GM21576 (cell line): ENCODE results near the gene CFLAR.
"Not testable (repeated sequence)": the region's sequence is repeated elsewhere in the genome, so short reads cannot be mapped to it uniquely, and the experiment has no call there.

Experiments used
- ATAC-seq: cut with Tn5 transposase; IDR thresholded peaks from one replicate; pipeline ENCODE4 v1.9.1; 2021; ENCODE audit warnings: mild to moderate bottlenecking, moderate library complexity; ENCODE audit not compliant: unreplicated experiment

Gene CFLAR

DNA sequence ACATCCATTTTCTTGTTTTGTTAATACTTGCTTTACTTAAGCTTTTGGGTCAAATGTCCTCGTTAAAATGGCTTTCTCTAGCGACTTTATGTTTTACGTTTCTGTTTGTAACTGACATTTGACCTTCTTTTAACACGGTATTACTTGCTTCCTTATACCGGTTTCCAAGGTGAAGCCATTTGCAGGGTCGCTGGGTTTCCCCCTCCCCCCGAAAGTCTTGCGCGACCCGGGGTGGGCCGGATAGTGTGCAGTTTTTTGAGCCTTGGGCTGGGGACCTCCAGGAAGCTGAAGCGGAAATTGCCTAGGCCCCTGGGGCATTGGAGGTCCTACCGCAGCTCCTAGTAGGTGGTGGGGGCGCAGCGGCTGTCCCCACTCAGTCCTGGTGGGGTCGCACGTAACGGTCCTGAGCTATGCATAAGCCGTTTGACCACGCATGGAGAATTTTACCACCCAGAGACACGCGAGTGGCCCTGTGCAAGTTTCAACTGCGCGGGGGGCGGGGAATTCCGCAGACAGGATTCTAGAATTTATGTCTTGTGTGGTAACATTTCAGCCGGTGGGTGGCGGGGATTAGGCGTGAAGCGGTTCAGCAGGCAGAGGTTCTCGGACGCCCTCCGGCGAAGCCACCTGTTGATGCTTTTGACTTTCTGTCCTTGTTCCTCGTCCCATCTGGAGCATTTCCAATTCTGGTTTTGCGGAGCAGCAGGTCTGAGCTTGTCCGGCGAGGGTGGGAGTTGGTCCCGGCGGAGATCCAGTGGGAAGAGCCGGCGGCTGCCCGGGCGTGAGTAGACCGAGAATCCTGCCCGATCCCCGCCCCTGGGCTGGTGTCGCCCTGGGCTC, 2.4 kb downstream of the CFLAR start:
- peak; percentile 44 for ATAC-seq

DNA sequence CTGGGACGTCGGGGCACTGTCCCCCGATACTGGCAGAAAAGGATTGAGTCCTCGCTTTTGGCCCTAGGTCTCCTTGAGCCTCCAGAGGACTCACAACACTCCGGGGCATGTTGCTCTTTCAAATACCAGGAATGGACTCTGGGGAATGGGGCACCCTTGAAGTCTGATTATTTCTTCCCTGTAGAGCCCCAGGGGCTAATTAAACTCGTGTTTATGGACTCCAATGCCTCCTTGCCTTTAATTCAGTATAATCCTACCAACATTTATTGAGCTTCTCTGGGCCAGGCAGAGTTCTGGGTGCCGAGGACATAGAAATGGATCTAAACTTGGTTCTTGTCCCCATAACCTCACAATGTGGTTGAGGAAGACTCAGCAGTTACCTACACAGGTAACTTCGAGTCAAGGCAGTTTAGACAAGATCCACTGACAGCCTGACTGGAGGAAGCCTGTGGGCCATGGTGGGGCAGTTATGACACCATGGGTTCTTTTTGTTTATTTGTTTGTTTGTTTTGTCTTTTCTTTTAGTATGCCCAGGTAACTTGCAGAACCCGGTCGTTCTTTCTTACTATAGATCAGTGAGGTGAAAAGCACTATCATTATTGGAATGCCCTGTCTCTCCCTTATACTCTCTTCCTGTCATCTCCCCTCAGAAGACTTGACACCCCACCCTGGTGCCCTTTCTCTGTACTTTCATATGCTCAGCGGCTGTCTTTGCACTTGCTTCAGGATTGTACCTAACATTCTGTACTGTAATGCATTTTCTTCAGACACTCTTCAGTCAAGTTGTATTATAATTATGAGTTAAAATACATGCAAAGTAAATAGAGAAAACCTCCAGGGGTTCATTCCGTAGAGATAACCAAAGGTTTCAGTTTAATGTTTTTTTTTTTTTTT, 3.2 kb downstream of the CFLAR start:
- no peak for ATAC-seq

DNA sequence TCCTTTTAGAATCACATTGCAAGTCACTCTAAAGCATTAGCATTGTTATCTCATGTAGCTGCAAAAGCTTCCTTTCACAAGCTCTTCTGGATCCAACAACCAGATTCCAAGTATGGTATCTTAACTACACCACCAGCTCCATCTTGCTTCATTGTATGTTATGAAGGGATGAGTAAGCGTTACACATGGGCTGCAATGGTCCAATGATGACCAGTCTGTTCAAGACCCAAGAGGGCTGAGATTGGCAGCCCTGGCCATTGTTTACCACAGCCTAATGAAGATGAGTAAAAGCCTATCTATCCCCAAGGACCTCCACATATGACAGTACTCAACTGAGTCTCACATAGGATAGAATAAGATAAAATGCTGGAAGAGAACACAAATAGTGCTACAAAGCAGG, 6.3 kb downstream of the CFLAR start:
- ATAC-seq, result no peak

DNA sequence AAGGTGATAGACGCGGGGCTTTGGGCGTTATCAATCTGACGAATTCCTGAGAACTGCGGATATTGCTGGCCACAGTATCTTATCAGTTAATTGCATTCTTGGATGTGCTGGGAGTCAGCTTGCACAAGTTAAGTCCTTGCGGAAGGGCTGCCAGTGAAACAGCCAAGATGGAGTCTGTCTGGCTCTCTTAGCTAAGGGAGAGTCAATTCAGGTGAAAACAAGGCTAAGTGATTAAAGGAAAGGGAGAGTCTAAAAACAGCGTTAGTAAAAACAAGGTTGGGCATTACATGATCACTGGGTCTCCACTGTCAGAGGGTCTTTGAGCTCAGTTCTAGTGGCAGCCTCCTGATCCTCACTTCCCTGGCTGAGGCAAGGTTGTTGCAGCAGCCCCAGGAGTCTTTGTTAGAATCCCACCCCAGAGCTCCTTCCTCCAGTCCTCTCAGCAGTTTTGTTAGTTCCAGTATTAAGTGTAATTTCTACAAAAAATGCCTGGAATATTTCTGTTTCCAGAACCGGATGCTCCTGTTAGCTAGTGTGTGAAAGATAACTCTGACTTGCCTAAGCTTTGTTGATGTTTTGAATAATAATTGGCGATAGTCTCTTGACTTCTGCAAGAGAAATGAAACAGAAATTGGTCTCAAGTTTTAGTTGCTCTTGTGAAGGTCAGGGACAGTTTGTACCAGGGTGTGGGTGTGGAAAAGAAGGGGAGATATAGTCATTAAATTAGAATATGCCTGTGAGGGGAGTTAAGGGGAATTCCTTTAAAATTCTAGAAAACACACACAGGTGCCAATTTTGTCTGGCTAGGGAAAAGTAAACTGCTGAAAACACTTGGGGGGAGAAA, 10.6 kb downstream of the CFLAR start:
- peak; percentile 24 for ATAC-seq

DNA sequence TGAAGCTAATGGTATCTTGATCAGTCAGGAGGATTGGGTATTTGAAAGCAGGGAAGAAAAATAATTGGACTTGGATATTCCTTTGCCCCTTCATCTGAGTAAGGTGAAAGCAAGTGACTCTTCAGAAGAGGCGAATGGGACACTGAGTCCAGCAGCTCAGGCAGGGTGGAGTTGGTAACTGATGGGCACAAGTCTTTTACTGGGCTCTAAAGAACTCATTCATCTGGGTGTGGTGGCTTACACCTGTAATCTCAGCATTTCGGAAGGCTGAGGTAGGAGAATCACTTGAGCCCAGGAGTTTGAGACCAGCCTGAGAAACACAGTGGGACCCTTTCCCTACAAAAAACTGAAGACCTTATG, 11.2 kb downstream of the CFLAR start:
- no peak for ATAC-seq

DNA sequence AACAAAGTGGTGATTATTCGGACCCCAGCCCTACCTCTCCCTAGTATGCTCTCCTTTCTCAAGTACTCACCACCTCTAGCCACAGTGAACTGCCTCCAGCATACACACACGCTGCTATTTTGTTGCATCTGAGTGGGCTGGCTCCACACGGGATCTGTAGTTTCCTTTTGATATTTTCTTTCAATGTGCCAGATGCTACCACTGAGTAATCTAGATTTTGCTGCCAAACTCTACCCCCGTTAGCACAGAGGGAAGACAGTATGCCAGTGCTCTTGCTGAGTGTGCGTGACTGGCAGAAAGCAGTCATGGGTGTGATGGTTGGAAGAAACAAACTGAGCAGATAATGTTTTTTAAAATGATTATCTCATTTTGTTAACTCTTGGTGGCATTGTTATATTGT, 11.6 kb downstream of the CFLAR start:
- ATAC-seq, result no peak

DNA sequence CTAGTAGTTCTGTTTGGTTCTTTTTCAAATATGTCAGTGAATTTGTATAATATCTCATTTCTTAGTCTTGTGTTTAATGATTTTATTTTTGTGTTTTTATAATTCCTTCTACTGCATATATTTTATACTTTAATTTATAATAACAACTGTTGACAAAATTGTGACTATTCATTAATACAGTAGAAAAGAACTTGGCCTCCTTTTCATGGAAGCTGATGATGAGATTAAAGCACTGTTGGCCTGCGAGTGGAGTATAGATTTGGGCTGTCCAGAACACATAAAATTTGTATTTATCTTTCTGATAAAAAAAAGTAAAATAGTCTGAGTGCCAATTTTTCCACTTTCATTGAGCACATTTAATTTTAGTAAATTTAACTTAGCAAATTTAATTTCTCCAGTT, 12.1 kb downstream of the CFLAR start:
- no peak for ATAC-seq

DNA sequence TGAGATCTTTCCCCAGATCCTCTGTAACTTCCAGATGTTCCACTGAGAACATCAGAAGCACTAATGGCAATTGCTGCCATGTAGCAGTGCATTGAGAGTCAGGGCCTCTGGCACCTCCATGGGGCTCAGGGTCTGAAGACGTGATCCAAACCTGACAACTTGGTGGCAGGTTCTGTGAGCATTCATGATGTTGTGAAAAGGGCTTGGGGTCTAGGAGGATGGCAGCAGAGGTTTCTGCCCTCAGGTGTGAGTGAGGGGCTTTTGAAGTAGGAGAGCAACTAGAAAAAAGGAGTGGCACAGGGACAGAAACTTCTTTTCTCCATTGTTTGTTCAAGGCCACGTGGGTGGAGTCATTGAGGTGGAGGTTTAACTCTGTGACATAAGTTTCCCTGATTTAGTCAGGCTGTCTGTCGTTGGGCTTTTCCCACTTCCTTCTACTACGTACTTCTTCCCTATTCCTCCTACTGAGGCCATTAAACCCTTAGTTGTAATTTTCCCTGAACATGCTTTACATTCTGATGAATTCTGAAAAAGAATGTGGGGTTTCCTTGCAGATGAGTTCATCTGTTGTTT, 13.1 kb downstream of the CFLAR start:
- ATAC-seq, result no peak

DNA sequence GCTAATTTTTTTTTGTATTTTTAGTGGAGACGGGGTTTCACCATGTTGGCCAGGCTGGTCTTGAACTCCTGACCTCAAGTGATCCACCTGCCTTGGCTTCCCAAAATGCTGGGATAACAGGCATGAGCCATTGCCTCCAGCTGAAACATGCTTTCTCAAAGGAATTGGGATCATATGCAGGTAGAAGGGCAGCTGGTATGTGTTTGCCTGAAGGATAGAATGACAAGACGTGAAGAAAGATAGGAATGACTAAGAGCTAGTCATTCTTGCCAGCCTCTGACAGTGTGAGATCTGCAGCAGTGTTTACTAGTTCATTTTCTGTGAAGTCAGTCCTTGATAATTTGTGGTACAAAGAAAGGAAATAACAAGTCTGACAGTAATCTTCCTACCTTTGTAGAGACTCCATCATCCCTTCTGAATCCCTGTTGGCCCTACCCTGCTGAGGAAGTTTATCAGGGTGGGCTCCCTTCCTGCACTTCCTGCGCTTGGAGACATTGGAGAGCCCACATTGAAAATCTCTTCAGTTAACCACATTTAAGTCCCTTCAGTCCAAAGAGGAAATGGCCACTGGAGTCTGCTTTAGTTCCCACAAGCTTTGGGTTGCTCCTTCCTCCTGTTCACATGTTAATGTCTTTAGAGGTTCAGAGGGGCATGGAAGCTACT, 14.7 kb downstream of the CFLAR start:
- no peak for ATAC-seq

DNA sequence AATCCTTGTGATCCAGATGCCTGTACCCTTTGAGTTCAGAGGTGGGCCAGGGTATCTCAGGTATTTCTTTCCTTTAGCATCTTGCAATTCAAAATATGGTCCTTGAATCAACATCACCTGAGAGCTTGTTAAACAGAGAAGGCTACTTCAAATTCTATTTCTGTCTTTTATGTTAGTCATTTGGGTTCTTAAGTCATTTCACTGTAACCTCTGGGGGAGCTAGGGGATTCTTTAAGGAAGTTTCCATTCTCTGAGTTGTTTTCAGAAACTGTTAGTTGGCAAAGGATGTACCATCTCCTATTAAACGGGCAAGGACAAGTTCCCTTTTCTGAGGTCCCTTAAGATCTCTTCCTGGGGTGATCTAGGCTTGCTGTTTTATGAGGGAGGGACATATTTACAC, 16.6 kb downstream of the CFLAR start:
- ATAC-seq, result no peak

DNA sequence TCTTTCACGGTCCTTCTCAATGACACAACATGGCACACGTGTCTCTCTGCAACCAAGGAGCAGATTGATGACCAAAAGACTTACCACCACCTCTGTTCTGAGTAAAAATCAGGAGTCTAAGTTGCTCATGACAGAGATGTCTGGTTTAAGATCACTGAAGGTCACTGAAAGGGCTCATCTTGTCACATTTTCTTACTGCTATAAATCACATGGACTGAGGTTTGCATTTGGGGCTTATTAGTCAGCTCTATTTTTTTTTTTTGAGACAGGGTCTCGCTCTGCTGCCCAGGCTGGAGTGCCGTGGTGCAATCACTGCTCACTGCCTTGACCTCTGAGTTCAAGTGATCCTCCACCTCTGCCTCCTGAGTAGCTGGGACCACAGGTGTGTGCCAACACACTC, 19.4 kb downstream of the CFLAR start:
- no peak for ATAC-seq

DNA sequence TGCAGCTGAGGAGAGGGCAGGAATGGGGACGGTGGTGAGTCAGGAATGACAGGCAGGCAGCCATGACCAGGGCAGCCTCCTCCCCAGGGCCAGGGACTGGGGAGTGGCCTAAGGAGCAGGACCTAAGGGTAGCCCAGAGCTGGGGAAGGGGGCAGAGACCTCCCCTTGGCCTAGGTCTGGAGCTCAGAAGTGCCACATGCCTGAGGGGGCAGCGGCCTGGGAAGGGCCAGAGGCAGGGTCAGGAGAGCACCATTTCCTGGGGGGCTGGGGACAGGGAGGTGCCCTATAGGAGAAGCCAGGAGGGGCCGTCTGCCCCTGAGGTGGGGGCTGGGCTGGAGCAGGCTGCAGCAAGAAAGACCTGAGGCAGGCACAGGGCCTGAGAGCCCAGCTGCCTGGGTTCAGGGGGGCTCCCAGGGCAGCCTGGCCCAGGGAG, 20.9 kb downstream of the CFLAR start:
- no peak for ATAC-seq

DNA sequence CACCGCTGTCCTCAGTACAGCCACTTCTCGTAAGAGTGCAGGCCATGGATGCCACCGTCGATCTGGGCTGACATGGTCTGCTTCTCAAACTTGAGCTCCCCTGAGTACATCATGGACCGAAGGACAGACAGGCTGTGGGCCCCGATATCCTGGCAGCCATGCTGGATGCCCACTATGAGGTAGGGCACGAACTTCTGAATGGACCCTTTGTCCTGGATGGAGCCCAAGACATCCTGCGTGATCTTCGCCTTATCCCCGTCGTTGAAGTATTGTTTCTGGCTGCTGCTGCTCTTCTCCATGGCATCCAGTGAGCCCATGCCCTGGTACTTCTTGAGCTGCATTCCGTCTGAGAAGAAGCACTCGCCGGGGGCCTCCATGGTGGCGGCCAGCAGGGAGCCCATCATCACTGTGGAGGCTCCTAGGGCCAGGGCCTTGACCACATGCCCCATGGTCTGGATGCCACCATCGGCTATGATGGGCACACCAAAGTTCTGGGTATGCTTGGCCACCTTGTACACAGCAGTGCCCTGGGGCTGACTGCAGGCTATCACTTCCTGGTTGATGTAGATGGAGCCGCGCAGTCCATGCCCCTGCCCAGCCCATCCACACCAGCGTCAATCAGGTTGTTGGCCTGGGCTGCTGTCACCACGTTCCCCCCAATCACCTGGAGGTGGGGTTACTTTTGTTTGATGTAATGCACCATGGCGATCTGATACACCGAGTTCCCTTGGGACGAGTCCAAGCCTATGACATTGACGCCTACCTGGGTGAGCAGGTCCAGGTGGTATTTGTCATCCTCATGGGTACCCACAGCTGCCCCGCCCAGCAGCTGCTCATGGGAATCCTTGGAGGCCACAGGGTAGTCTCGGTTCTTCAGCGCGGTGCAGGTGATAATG, 21.8 kb downstream of the CFLAR start:
- ATAC-seq, result no peak

DNA sequence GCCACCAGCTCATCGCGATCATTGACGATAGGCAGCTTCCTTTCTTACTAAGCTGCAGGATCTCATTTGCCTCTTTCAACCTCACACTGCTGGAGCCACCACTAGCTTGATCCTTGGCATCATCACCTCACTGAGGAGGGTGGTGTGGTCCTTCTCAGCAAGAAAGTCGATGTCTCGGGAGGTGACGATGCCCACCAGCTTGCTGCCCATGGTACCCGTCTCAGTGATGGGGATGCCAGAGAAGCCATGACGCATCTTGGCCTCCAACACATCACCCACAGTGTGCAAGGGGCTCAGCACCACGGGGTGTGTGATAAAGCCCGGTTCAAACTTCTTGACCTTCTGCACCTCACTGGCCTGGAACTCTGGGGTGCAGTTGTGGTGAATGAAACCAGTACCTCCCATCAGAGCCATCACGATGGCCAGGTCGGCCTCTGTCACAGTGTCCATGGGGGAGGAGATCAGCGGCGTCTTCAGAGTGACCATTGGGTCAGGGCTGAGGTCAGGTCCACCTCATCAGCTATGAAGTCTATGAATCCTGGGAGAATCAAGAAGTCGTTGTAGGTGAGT, 22.5 kb downstream of the CFLAR start:
- ATAC-seq, result no peak

DNA sequence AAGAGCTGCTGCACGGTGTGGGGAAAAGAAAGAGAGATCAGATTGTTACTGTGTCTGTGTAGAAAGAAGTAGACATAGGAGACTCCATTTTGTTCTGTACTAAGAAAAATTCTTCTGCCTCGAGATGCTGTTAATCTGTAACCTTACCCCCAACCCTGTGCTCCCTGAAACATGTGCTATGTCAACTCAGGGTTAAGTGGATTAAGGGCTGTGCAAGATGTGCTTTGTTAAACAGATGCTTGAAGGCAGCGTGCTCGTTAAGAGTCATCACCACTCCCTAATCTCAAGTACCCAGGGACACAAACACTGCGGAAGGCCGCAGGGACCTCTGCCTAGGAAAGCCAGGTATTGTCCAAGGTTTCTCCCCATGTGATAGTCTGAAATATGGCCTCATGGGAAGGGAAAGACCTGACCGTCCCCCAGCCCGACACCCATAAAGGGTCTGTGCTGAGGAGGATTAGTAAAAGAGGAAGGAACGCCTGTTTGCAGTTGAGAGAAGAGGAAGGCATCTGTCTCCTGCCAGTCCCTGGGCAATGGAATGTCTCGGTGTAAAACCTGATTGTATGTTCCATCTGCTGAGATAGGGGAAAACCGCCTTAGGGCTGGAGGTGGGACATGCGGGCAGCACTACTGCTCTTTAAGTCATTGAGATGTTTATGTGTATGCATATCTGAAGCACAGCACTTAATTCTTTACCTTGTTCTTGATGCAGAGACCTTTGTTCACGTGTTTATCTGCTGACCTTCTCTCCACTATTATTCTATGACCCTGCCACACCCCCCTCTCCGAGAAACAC, 23.2 kb downstream of the CFLAR start:
- not testable (repeated sequence) for ATAC-seq

DNA sequence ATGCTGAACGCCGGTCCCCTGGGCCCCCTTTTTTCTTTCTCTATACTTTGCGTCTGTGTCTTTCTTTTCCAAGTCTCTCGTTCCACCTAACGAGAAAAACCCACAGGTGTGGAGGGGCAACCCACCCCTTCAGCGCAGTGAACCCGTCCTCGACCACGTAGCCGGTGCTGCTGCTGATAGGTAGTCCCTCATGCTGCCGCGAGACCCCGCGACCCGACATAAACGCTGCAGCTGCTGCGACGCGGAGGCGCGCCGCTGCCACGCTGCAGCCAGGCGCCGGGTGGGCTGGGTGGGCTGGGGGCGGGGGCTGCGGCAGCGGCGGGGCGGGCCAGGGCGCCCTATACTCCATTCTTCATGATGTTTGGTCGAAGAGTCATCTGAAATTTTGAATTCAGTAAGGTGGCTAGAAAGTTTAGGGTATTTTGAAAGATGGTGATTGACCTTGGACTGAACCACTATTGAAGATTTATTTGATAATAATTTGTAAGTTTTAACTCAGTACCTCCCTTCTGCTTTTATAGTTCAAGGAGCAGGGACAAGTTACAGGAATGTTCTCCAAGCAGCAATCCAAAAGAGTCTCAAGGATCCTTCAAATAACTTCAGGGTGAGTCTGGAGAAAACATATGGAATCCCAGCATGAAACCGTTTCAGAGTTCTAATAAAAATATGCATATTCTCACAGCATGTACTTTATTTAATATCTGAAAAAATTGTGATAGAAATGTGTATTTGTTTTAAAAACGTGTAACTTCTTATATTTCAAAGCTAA, 24.1 kb downstream of the CFLAR start:
- no peak for ATAC-seq
